NCI-H446 (cell line): ENCODE measurements around the gene EVC.
"Not testable (repeated sequence)": the region's sequence is repeated elsewhere in the genome, so short reads cannot be mapped to it uniquely, and the experiment has no call there.

Source experiments
- DNase-seq, 2 experiments: peaks; one replicate each; lab custom pipeline; 2025; lab: John Stamatoyannopoulos, UW

Gene EVC

DNA sequence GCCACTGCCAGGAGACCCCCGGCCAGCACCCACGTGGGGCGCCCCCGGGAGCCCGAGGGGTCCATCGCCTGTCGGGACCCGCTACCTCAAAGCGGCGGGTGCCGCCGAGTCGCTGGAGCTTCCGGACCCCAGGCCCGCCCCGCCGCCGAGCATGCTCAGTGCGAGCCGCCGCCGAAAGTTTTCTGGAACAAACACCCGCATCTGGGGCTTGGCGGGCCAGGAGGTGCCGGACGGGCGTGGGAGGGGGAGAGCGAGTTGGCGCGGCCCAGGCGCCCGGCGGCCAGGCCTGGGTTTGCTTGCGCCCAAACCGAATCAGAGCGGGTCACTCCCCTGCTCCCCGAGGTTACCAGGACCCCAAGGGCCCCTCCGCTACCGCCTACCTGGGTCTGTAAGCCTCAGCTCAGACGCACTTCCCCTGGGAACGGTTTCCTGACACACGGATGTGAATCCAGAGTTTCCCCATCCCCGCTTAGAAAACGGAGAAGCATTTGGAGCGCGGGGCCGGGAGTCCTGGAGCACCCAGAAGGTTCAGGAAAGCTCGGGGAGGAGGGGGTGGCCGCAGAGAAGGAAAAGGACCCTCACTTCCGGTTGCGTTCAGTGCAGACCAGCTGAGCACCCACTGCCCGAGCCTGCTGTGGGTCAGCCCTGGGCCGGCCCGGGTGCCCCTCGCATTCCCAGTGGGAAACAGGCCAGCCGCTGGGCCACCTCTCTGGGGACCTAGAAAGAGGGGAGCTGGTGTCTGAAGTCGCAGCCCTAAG lies 2.4 kb upstream of the EVC start, which contains the start of gene EVC2:
Gene EVC2 (minus strand): TSS at position 111 of the 758 bp plus-strand sequence. CDS start 46 bp downstream, at position 65.
- no peak for DNase-seq

DNA sequence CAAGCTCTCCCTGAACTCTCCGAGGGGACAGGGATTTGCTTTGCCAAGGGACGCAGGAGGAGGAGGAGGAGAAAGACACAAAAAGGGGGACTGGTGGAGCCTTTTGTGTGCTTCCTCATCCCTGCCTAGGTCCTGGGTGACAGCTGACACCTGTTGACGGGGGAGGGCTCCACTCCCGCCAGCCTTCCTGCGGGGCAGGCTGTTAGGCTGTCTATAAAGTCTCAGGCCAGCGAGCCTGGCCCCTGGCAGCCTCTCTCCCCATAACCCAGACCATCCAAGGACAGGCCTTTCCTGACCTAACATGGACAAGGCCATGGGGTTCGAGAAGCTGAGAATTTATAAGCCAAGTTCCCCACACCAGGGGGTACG lies 1.8 kb upstream of the EVC start:
- DNase-seq = no peak

GRCh38 chr4:5710065-5710960 lies 688 bp upstream of the EVC start:
- no peak for DNase-seq

DNA sequence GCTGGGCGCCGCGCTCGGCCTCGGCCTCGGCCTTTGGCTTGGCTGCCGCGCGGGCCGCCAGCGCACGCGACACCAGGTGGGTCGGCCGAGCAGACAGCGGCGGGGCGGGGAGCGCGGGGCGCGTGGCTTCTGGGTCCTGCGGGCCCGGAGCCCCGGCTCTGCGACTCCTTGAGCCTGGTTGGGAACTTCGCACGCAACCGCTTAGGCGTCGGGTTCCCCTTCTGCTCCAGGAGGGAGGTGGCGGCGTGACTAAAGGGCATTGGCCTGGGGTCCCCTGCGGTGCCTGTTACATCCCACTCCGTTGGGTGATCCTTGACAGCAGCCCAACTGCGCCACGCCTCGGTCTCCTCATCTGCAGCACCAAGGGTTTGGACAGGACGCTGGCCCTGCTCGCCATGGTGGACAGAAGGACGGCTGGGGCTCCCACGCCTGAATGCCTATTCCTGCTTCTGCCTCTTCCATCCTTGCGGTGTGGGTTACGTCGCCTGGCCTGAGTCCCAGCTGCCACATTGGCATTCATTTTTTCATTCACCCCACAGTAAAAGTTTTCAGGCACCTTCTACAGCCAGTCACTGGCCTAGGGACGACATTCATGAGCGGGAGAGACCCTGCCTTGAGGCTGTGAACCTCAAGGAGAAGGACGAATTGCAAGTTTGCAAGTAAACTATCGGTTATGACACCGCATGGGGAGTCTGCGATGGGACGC lies 631 bp downstream of the EVC start:
- DNase-seq = no peak

- DNase-seq = no peak
These were observed 1.5 kb downstream of the EVC start for GRCh38 chr4:5712517-5712916.

GRCh38 chr4:5712931-5713330 lies 1.9 kb downstream of the EVC start:
- DNase-seq = no peak

DNA sequence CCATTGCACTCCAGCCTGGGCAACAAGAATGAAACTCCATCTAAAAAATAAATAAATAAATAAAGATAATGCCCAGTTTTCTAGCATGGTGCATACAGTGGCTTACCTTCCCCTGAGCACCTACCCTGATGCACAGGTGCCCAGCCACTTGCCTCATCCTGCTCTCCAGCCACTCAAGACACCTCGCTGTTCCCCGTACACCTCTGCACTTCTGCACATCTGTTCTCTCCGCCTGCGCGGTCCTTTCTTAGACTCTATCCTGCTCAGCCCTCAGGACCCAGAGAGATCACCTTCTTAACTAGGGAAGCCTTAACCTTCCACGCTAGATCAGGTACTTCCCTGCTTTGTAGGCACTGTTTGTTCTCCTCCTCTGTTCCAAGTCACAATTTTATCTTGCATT lies 2.9 kb downstream of the EVC start:
- no peak for DNase-seq

- DNase-seq = no peak
These were observed 4.4 kb downstream of the EVC start for GRCh38 chr4:5715357-5715756.

- no peak for DNase-seq
These were observed 5.4 kb downstream of the EVC start for GRCh38 chr4:5716391-5716790.

DNA sequence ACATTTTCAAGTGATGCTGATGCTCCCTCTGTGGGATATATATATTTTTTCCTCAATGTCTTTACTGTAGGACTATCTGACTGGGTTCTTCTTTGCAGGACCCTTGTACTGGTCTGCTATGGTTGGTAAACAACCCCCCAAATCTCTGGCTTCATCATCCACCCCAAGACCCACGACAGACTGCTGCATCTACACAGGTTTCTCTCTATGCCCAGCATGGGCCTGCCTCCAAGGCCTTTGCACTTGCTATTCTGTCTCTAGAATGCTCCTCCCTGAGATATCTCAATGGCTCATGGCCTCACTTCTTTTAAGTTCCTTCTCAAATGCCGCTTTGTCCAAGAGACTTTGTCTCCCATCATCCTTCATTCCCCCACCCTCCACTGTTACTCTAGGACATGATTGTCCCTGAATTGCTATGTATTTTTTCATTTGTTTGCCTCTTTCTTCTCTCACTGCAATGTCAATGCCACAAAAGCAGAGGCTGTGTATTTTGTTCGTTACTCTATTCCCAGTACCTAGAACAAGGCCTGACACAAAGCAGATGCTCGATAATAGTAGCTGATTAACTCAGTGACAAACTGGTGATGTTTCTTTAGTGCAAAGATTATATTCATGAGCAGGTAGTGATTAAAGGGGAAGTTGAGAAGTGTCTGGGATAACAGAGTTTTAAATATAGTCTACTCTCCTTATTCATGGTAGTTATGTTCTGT lies 6.6 kb downstream of the EVC start:
- no peak for DNase-seq

- no peak for DNase-seq
These were observed 7.4 kb downstream of the EVC start for GRCh38 chr4:5718411-5718810.

DNA sequence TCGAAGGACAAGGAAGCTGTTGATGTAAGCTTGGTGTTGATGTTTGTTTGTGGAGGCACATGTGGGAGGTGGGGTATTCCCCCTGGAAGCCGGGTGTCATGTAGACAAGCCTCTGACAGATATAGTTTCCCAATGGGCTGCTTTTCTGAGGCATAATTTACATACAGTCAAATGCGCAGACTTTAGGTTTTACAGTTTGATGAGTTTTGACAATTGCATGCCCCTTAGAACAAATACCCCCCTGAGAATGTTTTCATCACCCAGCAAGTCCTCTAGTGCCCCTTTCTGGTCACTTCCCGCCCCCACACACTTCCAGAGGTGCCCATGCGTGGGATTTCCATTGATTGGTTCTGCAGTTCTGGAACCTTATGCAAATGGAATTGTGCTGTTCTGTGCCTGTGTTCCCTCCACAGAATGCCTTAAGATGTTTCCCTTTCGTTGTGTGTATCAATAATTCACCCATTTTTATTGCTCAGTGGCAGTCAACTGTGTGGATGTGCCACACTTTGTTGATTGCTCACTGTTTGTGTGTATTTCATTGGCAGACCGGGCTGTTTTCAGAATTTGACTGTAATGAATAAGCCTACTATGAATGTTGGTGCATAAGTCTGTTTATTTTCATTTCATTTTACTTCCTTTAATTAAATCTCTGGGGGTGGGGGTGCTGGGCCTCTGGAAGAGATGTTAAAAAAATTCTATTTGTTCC lies 8.5 kb downstream of the EVC start:
- no peak for DNase-seq

DNA sequence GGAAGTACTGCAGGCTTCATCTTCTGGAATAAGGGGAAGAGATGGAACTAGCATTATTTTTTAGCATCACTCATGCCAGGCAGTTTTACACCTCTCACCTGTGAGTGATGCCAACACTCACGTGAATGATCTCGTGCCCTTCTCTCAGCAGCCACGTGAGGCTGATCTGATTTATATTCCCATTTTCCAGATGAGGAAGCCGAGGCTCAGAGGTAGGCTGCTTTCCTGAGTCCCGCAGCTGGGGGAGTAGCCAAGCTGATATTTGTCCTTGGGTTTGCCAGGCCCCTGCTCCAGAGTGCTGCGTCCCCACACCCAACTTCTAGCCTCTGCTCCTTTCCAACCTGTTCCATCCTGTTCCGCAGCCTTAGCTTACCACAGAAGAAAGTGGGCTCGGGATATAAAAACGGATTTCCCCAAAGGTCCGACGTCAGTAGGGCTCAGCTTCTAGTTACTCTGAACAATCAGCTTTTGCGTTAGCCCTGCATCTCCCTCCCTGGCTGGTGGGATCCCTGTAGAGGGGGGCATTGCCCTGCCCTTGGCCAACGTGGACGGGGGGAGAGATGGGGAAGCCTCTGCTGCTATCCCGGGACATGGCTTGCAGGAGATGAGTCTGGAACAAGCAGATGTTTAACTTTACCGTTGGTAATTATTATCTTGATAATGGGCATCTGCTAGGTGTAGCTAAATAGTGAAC lies 9.3 kb downstream of the EVC start:
- no peak for DNase-seq

DNA sequence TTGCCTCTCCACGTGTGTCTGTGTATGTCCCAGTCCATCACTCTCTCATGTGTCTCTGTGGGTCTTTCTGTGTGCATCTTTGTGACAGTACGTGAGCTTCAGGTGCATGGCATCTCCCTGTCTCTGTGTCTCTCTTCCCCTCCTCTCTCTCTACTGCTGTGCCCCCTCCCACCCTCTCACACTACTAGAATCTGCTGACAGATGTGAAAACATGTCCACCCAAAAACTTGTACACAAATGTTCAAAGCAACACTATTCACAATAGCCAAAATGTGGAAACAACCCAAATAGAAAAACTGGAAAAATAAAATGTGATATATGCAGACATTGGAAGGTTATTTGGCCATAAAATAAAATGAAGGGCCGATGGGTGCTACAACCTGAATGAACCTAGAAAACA lies 10.0 kb downstream of the EVC start:
- no peak for DNase-seq

- no peak for DNase-seq
These were observed 10.9 kb downstream of the EVC start for GRCh38 chr4:5721923-5722322.

- no peak for DNase-seq
These were observed 11.3 kb downstream of the EVC start for GRCh38 chr4:5722328-5722727.

GRCh38 chr4:5724377-5724776 lies 13.4 kb downstream of the EVC start:
- DNase-seq = no peak

- DNase-seq = not testable (repeated sequence)
These were observed 17.4 kb downstream of the EVC start for GRCh38 chr4:5728412-5728811.

- no peak for DNase-seq
These were observed 19.4 kb downstream of the EVC start for GRCh38 chr4:5730436-5730835.
